ENCODE measurements around the gene ZGPAT.
A peak's percentile ranks its signal among the peaks of the same experiment; 100 is the strongest.
"Not testable (repeated sequence)": the region's sequence is repeated elsewhere in the genome, so short reads cannot be mapped to it uniquely, and the experiment has no call there.

The ZGPAT gene

DNA sequence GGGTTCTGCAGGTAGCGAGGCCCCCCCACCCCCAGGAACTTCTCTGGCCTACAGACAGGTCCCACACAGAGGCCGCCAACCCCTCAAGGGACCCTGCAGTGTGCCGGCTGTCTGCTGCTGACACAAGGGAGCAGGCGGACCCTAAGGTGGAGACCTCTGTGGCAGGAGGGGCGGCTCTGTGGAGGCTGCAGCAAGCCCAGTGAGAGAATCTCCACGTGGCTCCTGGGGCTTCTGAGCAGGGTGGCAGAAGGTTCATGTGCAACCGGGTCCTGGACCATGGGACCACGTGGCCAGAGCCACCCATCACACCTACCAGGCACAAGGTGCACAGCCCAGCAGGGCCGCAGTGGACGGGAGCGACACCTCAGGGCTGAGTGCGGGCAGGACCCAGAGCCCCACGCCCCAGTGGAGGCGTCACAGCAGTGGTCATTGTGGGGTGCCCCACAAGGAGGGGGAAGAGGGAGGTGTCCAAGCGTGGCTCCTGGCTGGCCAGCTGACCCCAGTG, 4.3 kb upstream of the ZGPAT start:
- no peak for DNase-seq (ENCODE audit: low spot score)

DNA sequence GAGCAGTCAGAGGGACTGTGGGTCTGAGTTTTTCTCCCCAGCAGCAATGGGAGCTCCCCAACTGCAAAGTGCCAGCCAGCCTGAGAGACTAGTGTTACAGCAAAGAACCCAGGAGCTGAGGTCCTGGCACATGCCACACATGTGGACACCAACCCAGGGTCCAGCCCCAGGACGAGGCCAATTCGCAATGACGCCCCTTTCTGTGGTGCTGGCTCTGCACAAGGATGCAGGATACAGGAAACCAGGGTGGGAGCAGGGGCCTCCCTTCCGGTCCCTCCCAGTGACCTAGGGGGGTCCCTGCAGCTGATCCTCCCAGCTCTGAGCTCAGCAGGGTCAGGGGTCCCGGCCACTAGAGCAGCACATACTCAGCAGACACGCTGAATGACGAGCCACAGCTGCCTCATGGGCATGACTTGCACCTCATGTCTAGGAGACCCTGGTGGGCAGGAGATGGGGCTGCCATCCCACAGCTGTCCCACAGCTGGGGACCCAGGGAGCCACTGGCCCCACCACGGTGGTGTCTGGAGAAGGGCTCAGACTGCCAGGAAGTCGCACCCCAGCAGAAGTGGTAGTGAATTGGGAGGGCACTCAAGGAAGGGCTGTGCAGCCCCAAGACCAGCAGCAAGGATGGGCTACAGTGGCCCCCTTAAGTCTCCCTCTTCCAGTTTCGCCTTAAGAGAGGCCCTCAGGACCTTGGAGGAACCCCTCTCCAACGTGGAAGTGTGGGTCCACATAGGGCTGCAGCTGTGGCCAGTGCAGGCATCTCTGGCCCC, 3.7 kb upstream of the ZGPAT start:
- no peak for DNase-seq (ENCODE audit: low spot score)

DNA sequence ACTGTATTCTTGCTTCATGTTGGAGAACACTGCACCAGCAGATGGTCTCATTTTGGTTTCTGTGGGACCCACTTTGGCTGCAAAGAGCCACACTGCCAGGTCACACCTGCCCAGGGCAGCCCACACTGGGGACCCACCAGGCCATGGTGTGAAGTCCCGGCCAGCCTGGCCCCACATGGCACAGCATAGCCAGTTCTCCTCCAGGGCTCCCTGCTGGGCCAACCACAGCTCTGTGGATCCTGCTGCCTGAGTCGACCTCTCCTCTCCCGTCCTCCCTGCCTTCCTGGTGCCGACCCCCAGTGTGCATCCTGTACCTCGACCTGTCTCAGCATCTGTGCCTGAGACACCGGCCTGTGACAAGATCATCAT, 3.1 kb upstream of the ZGPAT start:
- DNase-seq (ENCODE audit: low spot score) = no peak

DNA sequence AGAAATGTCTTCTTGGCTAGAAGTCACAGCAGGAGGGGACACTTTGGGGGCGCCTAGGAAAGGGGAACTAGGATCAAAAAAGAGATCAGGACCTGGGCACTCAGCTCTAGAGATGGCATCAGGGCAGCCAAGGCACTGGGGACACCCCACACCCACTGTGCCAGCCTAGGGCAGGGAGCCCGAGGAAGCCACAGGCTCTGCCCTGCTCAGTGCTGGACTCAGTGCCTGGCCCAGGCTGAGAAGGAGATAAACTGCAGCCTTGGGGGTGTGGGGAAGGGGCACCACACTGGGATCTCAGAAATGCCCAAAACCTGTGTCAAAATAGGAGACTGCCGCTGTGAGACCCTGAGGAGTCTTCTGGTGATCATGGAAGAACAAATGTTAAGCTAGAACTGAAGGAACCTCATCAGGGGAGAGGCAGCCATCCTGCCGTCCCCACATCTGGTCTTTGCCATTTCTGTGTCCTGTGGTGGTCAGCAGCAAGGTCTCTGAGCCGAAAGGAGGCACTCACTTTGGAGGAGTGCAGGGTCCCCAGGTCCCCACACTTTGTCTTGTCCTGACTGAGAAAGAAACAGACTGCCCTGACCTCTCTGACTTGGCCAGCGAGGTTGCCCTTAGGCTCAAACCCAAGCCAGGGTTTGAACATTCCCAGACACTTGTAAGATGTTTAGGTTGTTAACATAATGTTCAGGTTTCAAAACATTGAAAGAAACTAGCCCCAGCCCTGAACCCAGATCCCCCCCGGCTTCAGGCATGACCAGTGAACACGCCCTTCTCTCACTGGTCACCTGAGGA, 2.4 kb upstream of the ZGPAT start:
- DNase-seq (ENCODE audit: low spot score) = no peak

DNA sequence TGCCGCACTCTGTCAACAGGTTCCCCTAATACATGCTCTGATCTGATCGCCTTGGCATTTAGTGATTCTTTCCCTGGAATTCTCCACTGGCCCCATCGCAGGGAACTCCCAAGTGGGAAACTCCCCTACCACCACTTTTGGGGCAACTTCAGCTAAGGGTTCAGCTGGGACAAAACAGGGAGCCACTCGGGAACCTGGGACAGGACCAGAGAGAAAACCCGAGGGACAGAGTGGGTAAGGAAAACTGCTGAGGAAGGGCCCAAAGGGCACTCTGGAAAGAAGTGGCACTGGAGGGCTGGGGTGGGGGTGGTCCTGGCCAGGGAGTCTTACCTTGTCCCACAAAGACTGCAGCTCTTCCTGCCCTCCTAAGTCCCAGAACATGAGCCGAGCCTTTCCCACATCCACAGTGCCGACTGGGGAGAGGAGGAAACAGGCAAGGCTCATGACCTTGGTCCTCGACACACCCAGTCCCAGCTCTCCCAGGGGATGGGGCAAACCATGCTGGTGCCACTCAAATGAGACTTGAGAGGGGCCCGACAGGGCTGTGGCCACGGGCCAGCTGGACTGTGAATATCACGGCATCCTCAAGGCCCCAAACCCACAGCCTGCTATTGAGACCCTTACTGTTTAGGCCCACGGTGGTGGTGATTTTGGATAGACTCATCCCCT, 1.7 kb upstream of the ZGPAT start:
- no peak for DNase-seq (ENCODE audit: low spot score)

DNA sequence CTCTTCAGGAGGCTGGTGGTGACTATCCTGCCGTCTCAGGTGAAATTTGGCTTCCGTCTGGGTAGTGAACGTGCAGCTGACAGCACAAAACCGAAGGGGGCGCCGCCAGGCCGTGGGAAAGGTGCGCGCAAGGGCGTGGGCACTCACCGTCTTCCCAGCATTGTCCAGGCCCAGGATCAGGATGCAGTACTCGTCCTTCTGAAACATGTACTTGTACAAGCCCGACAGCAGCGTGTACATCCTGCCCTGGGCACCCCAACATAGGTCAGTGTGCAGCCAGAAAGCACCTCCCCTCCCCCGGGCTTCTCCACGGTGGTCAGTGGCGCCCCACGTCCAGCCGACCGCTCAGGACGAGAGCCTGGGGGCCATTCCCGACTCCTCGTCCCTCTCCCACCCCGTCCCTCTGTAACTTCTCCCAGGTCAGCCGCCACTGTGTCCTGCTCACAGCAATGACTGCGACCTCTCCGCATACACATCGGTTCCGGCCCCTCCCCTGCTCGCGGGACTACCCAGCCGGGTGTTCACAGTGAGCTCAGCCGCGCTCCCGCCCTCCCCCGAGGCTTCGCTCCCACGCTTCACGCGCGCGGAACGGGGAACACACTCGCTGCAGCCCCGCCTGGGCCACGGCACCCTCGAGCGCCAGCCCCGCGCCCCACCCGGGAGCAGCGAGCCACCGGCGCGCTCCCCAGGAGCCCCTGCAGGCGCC, 834 bp upstream of the ZGPAT start:
- DNase-seq (ENCODE audit: low spot score) = peak; percentile 70

DNA sequence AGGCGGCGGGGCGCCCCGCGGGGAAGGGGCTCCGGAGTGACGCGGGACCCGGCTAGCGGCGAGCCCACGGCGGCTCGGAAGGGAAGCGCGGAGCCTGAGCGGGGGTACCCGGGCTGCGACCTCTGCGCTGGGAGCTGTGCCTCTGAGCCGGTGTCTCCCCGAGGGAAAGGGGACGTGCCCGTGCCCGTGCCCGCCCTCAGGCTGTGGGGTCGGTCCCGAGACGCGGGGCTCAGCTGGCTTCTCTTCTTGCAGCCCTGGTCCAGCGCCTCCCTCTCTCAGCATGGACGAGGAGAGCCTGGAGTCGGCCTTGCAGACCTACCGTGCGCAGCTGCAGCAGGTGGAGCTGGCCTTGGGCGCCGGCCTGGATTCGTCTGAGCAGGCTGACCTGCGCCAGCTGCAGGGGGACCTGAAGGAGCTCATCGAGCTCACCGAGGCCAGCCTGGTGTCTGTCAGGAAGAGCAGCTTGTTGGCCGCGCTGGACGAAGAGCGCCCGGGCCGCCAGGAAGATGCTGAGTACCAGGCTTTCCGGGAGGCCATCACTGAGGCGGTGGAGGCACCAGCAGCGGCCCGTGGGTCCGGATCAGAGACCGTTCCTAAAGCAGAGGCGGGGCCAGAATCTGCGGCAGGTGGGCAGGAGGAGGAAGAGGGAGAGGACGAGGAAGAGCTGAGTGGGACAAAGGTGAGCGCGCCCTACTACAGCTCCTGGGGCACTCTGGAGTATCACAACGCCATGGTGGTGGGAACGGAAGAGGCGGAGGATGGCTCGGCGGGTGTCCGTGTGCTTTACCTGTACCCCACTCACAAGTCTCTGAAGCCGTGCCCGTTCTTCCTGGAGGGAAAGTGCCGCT, 686 bp downstream of the ZGPAT start:
- DNase-seq (ENCODE audit: low spot score) = peak; percentile 24

DNA sequence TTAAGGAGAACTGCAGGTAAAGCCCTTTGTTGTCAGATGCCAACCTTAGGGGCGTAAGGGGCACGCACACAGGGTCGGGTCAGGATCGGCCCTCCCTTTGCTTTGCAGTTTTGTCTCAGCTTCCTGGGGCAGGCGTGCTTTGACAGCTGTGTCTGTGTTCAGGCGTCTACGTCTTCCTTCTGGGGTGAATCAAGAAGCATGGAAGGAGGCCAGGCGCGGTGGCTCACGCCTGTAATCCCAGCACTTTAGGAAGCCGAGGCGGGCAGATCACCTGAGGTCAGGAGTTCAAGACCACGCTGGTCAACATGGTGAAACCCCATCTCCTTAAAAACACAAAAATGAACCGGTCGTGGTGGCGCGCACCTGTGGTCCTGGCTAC, 1.3 kb downstream of the ZGPAT start:
- DNase-seq (ENCODE audit: low spot score) = no peak

DNA sequence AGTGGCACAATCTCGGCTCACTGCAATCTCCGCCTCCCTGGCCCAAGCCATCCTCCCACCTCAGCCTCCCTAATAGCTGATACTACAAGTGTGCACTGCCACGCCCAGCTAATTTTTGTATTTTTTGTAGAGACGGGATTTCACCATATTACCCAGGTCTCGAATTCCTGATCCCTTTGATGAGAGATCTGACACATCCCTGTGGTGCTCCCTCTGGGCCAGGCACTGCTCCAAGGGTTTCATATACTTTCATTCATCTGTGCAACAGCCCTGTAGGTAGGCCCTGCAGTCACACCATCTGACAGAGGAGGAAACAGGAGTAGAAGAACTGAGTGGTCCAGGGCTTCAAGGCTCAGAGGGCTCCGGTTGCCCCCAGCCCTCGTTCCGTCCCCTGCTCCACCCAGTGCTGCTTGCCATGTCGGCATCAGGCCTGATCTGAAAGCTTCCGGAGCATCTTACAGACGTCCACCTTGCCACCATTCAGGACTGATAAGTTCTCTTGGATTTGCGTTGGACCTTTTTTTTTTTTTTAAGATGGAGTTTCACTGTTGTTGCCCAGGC, 3.3 kb downstream of the ZGPAT start:
- DNase-seq (ENCODE audit: low spot score) = no peak

DNA sequence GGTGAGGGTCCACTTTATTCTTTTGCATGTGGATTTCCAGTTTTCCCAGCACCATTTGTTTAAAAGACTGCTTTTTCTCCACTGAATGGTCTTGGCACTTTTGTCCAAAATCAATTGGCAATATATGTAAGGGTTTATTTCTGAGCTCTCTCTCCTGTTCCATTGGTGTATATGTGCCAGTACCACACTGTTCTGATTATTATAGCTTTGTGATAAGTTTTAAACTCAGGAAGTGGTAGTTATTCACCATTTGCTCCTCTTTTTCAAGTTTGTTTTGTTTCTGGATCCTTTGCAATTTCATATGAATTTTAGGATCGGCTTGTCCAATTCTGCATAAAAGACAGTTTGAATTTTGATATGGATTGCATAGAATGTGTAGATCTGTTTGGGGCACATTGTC, 4.4 kb downstream of the ZGPAT start:
- no peak for DNase-seq (ENCODE audit: low spot score)

DNA sequence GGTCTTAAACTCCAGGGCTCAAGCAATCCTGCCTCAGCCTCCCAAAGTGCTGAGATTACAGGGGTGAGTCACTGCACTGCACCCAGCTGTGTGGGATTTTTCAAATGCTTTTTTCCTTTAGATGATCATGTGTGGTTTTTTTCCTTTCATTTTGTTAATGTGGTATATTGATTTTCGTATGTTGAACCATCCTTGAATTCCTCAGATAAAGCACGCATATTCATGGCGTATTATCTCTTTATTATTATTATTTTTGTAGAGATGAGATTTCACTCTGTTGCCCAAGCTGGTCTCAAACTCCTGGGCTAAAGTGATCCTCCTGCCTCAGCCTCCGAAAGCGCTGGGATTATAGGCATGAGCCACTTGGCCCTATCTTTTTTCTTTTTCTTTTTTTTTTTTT, 7.0 kb downstream of the ZGPAT start:
- DNase-seq (ENCODE audit: low spot score) = no peak

DNA sequence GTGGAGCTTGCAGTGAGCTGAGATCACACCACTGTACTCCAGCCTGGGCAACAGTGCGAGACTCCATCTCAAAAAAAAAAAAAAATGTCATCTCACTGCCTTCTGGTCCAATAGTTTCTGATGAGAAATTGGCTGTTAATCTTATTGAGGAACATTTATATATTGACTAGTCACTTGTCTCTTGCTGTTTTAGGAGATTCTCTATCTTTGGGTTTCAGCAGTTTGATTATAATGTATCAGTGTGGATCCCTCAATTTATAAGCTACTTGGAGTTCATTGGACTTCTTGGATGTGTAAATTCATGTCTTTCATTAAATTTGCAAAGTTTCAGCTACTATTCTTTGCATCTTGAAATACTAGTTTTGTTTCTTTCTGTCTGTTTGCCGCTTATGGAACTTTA, 11.2 kb downstream of the ZGPAT start:
- DNase-seq (ENCODE audit: low spot score) = no peak

DNA sequence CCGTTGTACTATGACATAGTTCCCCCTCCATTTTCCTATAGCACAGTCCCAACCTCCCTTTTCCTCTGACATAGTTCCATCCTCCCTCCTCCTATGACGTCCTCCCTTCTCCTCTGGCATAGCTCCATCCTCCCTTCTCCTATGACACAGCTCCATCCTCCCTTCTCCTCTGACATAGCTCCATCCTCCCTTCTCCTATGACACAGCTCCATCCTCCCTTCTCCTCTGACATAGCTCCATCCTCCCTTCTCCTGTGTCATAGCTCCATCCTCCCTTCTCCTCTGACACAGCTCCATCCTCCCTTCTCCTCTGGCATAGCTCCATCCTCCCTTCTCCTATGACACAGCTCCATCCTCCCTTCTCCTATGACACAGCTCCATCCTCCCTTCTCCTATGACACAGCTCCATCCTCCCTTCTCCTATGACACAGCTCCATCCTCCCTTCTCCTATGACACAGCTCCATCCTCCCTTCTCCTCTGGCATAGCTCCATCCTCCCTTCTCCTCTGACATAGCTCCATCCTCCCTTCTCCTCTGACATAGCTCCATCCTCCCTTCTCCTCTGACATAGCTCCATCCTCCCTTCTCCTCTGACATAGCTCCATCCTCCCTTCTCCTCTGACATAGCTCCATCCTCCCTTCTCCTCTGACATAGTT, 15.3 kb downstream of the ZGPAT start:
- DNase-seq (ENCODE audit: low spot score) = not testable (repeated sequence)

DNA sequence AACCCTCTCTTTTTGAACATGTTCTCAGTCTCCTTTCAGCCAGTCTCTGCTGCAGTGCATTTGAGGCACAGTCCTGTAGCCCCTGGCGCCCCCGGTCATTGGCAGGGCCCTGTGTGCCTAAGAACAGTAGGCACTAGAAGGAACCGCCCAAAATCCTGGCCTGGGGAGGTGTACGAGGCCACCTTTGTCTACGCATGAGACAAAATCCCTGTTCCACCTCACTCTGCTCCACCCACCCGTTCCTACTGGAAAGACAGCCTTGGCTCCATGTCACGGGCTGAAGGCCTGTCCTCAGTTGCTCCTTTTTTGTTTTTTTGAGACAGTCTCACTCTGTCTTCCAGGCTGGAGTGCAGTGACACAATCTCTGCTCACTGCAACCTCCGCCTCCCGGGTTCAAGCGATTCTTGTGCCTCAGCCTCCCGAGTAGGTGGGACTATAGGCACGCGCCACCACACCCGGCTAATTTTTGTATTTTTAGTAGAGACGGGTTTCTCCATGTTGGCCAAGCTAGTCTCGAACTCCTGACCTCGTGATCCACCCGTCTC, 22.4 kb downstream of the ZGPAT start:
- not testable (repeated sequence) for DNase-seq (ENCODE audit: low spot score)

DNA sequence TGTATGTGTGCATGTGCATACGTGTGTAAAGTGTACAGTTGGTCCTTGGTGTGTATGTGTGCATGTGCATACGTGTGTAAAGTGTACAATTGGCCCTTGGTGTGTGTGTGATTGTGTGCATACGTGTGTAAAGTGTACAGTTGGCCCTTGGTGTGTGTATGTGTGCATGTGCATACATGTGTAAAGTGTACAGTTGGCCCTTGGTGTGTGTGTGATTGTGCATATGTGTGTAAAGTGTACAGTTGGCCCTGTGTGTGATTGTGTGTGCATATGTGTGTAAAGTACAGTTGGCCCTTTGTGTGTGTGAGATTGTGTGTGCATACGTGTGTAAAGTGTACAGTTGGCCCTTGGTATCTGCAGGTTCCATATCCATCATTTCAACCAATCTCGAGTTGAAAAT, 23.6 kb downstream of the ZGPAT start:
- no peak for DNase-seq (ENCODE audit: low spot score)

DNA sequence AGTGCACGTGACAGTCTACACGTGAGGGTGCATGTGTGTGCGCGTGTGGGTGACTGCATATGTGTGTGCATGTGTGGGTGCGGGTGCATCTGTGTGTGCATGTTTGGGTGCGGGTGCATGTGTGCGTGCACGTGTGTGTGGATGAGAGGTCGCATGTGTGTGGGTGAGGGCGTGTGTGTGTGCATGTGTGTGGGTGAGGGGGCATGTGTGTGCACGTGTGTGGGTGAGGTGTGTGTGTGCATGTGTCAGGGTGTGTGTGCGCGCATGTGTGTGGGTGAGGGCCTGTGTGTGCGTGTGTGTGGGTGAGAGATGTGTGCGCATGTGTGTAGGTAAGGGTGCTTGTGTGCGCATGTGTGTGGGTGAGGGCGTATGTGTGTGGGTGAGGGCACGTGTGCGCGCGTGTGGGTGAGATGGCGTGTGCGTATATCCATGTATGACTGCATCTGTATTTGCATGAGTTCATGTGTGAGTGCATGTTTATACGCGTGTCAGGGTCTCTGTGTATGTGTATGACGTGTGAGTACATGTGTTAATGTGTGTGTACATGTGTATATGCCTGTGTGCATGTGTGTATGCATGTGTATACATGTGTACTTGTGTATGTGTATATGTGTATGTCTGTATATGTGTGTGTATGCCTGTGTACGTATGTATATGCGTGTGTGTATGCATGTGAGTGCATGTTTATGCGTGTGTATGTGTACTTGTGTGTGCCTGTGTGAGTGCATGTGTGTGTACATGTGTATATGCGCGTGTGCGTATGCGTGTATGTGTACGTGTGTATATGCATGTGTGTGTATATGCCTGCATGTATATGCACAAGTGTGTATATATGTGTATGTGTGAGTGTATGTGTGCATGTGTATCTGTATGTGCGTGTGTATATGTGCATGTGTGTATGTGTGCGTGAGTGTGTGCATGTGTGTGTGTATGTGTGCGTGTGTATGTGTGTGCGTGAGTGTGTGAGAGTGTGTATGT, 24.6 kb downstream of the ZGPAT start:
- no peak for DNase-seq (ENCODE audit: low spot score)

DNA sequence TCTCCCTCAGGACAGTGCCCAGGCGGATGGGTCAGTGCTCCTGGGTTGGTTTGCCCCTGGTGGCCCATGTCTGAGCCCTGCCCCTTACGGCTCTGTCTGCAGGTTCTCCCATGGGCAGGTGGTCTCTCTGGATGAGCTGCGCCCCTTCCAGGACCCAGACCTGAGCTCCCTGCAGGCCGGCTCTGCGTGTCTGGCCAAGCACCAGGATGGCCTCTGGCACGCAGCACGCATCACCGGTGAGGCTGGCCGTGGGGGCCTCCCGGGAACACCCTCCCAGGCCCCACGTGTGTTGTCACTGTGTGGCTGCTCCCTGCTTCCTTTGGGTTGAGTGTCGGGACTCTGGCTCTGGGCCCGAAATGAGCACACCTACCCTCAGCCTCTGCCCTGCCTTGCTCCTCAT, 25.3 kb downstream of the ZGPAT start:
- no peak for DNase-seq (ENCODE audit: low spot score)

DNA sequence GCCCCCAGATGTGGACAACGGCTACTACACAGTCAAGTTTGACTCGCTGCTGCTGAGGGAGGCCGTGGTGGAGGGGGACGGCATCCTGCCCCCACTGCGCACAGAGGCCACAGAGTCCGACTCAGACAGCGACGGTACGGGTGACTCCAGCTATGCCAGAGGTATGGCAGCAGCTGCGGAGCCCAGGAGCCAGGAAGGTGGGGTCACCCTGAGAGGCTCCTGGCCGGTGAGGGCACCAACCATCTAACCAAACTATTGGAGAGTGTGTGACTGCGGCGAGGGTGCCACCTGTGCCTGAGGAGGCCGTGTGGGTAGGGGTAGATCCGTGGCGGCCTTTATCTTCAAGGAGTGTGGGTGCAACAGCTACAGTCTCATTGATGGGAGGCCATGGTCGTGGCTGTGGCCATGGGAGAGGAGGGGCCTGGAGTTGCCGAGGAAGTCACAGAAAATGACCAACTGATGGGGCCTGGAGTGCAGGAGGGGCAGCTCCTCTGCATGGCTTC, 25.8 kb downstream of the ZGPAT start:
- no peak for DNase-seq (ENCODE audit: low spot score)

Measured in AG20443 (cell line).